Mucosa of gallbladder (tissue), 1 donor: ENCODE measurements around the gene SREBF1. TPM values are rescaled to one million over a fixed set of nuclear protein-coding genes. Genes with fewer than 3 reads are reported as not detected.

Experiments
- DNase-seq: peaks from one replicate; pipeline ENCODE4 v3.0.0-alpha.2; 2020; ENCODE audit warnings: low spot score
- total RNA-seq: library from RNA; stranded (reverse); gene quantifications from one replicate; pipeline ENCODE4 v1.2.1, GENCODE V29; 2021
- donor health status: DM: no; HTN: no; CAD: no.

SREBF1 gene
- total RNA-seq, 1 donor from 2014 or later, result 129 TPM

- DNase-seq, result no peak
Measured at GRCh38 chr17:17795946-17796786, 40.6 kb downstream of the SREBF1 start.

- DNase-seq, result no peak
Measured at GRCh38 chr17:17795296-17795695, 41.5 kb downstream of the SREBF1 start.

- DNase-seq, result no peak
Measured at GRCh38 chr17:17794382-17794781, 42.4 kb downstream of the SREBF1 start.

DNA sequence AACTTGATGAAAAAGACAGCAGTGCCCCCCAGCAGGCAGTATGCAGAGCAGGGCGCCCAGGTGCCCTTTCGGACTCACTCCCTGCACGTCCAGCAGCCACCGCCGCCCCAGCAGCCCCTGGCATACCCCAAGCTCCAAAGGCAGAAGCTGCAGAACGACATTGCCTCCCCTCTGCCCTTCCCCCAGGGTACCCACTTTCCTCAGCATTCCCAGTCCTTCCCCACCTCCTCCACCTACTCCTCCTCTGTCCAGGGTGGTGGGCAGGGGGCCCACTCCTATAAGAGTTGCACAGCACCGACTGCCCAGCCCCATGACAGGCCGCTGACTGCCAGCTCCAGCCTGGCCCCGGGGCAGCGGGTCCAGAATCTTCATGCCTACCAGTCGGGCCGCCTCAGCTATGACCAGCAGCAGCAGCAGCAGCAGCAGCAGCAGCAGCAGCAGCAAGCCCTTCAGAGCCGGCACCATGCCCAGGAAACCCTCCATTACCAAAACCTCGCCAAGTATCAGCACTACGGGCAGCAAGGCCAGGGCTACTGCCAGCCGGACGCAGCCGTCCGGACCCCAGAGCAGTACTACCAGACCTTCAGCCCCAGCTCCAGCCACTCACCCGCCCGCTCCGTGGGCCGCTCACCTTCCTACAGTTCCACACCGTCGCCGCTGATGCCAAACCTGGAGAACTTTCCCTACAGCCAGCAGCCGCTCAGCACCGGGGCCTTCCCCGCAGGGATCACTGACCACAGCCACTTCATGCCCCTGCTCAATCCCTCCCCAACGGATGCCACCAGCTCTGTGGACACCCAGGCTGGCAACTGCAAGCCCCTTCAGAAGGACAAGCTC, 43.2 kb downstream of the SREBF1 start:
- DNase-seq, result no peak

- no peak for DNase-seq
Measured at GRCh38 chr17:17792551-17793377, 44.0 kb downstream of the SREBF1 start.

GRCh38 chr17:17792037-17792550, 44.7 kb downstream of the SREBF1 start:
- no peak for DNase-seq

GRCh38 chr17:17790637-17791464, 45.9 kb downstream of the SREBF1 start:
- no peak for DNase-seq

DNA sequence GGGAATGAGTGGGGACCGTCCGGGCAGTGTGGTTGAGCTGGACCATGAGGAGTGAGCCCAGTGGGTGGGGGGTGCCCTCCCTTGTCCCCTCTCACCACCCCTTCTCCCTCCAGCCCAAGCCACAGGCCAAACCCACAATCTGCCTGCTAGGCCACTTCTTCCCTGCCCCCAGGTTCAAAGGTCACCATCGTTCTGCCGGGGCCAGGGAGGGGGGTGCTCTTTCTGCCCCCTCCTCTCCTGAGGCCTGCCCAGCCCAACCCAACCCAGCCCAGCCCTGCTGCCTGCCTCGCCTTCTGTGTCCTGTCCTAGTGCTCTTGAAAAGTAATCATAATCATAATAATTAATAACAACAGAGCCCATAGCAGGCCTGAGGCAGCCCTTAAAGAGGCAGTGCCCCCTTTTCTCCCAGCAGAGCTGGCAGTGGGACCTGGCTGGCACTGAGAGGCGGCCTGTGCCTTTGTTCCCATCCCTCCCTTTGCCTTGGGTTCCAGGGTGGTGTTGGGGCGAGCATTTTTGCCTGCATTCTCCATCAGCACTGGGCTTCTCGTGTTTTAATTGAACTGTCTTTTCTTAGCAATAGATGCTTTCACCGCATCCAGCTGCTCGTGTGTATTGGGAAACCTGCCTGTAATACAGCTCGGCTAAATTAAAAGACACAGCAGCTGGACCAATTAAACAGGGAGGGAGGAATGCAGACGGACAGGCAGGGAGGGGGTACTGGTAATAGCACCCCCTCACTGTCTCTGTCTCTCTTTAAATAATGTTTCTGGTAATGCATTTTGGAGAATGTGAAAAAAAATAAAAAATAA, 46.8 kb downstream of the SREBF1 start:
- no peak for DNase-seq

GRCh38 chr17:17789410-17789809, 47.4 kb downstream of the SREBF1 start:
- no peak for DNase-seq

DNA sequence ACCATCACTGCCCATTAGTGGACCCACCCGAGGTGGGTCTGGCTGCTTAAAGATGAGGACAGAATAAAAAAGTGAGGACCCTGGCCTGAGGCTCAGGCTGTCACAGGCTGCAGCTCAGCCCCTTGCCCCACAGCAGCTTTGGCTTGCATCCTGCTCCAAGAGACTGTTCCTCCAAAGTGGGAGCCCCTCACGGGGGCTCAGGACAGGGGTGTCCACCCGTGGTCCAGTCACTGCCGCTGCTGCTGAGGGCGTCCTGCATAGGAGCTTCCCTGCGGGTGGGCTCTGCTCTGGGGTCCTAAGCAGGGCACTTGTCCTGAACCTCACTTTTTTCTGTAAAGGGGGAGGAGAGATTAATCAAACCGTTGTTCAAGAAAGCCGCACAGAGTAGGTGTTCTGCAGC, 47.8 kb downstream of the SREBF1 start:
- no peak for DNase-seq

DNA sequence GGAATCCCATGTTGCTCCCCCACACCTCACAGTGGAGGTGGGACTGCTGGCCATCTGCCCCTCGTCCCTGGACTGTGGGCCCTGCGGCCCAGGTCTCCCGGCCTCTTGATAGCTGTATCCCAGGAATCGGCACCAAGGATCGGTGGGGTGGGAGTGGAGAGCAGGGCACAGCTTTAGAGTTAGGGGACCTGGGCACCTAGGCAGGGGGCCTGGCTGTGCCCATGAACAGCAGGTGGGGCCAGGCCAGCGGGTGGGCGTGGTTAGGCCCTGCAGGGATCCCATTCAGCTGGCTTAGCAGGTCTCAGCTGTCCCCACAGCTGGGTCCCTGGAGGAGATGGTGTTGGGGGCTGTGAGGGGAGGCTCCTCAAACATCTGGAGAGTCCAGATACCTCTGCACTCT, 49.2 kb downstream of the SREBF1 start:
- DNase-seq, result no peak

GRCh38 chr17:17786998-17787397, 49.8 kb downstream of the SREBF1 start:
- DNase-seq, result no peak

- no peak for DNase-seq
Measured at GRCh38 chr17:17785407-17785806, 51.4 kb downstream of the SREBF1 start.

DNA sequence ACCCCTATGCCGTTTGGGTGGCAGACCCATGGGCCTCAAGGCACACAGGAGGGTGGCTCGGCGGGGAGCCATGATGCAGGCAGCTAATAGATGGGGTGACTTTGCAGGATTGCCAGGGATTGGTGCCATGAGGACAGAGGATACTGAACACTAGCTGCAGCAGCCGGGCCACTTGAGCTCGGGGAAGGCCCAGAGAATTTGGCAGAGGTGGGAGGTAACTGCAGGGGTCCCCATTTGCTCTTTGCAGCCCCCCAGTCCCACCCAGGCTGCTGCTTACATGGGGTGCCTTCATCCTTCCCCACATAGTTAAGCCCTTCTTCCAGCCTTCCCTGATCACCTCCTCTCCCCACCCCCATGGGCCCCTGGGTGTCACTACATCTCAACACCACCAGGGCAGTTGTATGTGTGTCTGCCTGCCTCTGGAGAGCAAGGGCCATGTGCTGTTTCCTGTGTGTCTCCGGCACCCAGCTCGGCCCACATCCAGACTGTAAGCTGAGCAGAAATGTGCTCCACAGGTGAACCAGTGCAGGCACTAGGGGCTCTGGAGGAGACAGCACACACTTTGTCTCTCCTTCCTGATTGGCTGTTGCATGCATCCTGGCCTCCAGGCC, 52.0 kb downstream of the SREBF1 start:
- no peak for DNase-seq

- no peak for DNase-seq
Measured at GRCh38 chr17:17783825-17784656, 52.7 kb downstream of the SREBF1 start.

GRCh38 chr17:17783116-17783824, 53.5 kb downstream of the SREBF1 start:
- peak; percentile 44 for DNase-seq

- DNase-seq, result no peak
Measured at GRCh38 chr17:17782523-17783115, 54.2 kb downstream of the SREBF1 start.
